Uterus (tissue), 4 donors: ENCODE measurements around the gene VPS18. TPM values are rescaled to one million over a fixed set of nuclear protein-coding genes. Genes with fewer than 3 reads are reported as not detected.

Experiments
- DNase-seq, 2 donors: peaks; one replicate each; pipeline ENCODE4 v3.0.0-alpha.2; 2019 to 2020
- H3K27ac ChIP-seq, 2 donors: fragments of 200-600 bp; sonication (generic); 1 replicate in 1 of 2; 2 replicates in 1 of 2; pipeline ENCODE4 v1.5.1; 2016 to 2018
- H3K27me3 ChIP-seq, 2 donors: fragments of 200-600 bp; sonication (generic); one replicate each; pipeline ENCODE4 v1.5.1; 2018 to 2019; ENCODE audit warnings: control low read depth in 1 of 2
- H3K36me3 ChIP-seq, 2 donors: fragments of 200-600 bp; sonication (generic); one replicate each; pipeline ENCODE4 v1.5.1; 2019; ENCODE audit warnings: control low read depth in 1 of 2
- H3K4me1 ChIP-seq, 2 donors: fragments of 200-600 bp; sonication (generic); one replicate each; pipeline ENCODE4 v1.5.1; 2018 to 2019; ENCODE audit warnings: control low read depth in 1 of 2
- H3K4me3 ChIP-seq, 2 donors: fragments of 200-600 bp; sonication (generic); 1 replicate in 1 of 2; 2 replicates in 1 of 2; pipeline ENCODE4 v1.5.1; 2018 to 2019; ENCODE audit warnings: mild to moderate bottlenecking in 1 of 2
- H3K9me3 ChIP-seq, 2 donors: fragments of 200-600 bp; sonication (generic); one replicate each; pipeline ENCODE4 v1.5.1; 2019; ENCODE audit warnings: control low read depth in 1 of 2
- POLR2A ChIP-seq, 2 donors: fragments of 450-650 bp; IDR thresholded peaks; one replicate each; pipeline ENCODE4 v1.6.1; 2016; ENCODE audit warnings: antibody characterized with exemption in 2 of 2, mild to moderate bottlenecking in 1 of 2, moderate library complexity in 1 of 2
- intact Hi-C: fragments of 100-400 bp; cut with DNase I; formaldehyde crosslinking; loops from one replicate; pipeline ENCODE4 v1.15.1; 2023; ENCODE audit warnings: low total_unique reads
- total RNA-seq, 4 donors: library from RNA; depleted of rRNA in 3 of 4; stranded (reverse); fragments of >200 nt in 3 of 4; gene quantifications; one replicate each; pipeline versions ENCODE4 v1.1.0 to v1.2.4, GENCODE V29; 2014 to 2023
- TF ChIP-seq, protein P1 (sequence below), 4 experiments: fragments of 200-600 bp in 2 of 4; fragments of 450-650 bp in 2 of 4; sonication (generic) in 2 of 4; IDR thresholded peaks; one replicate each; pipeline ENCODE4 v1.5.1; 2016 to 2019; ENCODE audit warnings: antibody characterized with exemption in 4 of 4, mild to moderate bottlenecking in 2 of 4, moderate library complexity in 1 of 4
- donor health status: DM: yes; HTN: yes; CAD: no.

Gene VPS18
- total RNA-seq, 4 donors from 2014 or later, result 3.8 to 33.3 (median 17.3) TPM

DNA sequence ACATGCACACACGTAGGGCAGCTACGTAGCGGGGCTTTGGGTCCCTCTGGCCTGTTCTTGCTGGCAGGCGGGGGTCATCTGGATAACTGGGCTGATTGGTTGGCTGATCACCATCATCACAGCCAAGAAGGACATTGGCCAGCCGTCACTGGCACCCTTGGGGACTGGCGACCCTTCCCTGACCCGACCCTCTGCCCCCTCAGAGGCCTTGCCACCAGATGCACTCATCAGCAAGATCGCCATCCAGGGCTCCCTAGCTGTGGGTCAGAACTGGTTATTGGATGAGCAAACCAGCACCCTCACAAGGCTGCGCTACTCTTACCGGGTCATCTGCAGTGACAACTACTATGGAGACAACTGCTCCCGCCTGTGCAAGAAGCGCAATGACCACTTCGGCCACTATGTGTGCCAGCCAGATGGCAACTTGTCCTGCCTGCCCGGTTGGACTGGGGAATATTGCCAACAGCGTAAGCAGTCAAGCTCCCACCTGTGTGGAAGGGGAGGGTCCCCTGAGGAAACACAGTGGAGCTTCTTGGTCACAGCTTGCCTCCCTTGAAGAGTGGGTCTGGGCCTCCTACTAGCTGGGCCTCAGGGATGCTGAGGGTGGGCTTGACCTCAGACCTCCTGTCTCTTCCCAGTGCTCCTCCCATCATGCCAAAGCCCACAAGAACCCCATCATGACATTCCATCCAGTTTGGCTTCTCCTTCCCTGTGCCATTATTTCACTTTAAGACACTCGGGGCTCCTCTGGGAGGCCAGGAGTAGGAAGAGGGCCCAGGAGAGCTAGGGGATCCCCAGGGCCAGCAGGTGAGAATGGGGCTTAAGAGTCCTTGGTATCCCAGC, 37.3 kb downstream of the VPS18 start:
- intact Hi-C loops, result no loop called here
- peak overlapping the region in 1 of 2 donors; percentile 56 for H3K27ac ChIP-seq
- H3K9me3 ChIP-seq, result no peaks in the 10 kb centered on the region
- DNase-seq, result no peak
- peaks cover 0 to 35% of the 10 kb centered on the region in 2 donors for H3K4me1 ChIP-seq
- H3K27me3 ChIP-seq, result peaks cover 21 to 37% of the 10 kb centered on the region in 2 donors
- no peaks in the 10 kb centered on the region for H3K36me3 ChIP-seq
- TF ChIP-seq POLR2A (IDR thresholded peaks at IDR 0.05), result no peak
- H3K4me3 ChIP-seq, result peak overlapping the region; percentile 29 to 41

DNA sequence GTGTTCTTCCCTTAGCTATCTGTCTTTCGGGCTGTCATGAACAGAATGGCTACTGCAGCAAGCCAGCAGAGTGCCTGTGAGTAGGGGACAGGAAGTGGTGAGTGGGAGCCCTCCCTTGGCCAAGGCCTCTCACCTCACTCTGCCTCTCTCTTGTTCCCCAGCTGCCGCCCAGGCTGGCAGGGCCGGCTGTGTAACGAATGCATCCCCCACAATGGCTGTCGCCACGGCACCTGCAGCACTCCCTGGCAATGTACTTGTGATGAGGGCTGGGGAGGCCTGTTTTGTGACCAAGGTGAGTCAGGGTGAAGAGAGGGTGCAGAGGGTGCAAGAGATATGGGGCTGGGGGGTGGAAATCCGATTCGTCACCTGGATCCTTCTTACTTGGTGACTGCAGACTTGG, 37.9 kb downstream of the VPS18 start:
- TF ChIP-seq POLR2A (IDR thresholded peaks at IDR 0.05), result no peak
- TF ChIP-seq, protein P1, sequence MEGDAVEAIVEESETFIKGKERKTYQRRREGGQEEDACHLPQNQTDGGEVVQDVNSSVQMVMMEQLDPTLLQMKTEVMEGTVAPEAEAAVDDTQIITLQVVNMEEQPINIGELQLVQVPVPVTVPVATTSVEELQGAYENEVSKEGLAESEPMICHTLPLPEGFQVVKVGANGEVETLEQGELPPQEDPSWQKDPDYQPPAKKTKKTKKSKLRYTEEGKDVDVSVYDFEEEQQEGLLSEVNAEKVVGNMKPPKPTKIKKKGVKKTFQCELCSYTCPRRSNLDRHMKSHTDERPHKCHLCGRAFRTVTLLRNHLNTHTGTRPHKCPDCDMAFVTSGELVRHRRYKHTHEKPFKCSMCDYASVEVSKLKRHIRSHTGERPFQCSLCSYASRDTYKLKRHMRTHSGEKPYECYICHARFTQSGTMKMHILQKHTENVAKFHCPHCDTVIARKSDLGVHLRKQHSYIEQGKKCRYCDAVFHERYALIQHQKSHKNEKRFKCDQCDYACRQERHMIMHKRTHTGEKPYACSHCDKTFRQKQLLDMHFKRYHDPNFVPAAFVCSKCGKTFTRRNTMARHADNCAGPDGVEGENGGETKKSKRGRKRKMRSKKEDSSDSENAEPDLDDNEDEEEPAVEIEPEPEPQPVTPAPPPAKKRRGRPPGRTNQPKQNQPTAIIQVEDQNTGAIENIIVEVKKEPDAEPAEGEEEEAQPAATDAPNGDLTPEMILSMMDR (IDR thresholded peaks at IDR 0.05), result no peak
- Histone ChIP-seq H3K36me3 (no peaks in the 10 kb centered on the region), H3K4me1 (peaks cover 0 to 35% of the 10 kb centered on the region in 2 donors), H3K4me3 (peak overlapping the region in 1 of 2 donors; percentile 41), H3K9me3 (no peaks in the 10 kb centered on the region), H3K27me3 (peaks cover 21 to 37% of the 10 kb centered on the region in 2 donors), H3K27ac (peak overlapping the region in 1 of 2 donors; percentile 56)
- no peak for DNase-seq
- intact Hi-C loops, result no loop called here

DNA sequence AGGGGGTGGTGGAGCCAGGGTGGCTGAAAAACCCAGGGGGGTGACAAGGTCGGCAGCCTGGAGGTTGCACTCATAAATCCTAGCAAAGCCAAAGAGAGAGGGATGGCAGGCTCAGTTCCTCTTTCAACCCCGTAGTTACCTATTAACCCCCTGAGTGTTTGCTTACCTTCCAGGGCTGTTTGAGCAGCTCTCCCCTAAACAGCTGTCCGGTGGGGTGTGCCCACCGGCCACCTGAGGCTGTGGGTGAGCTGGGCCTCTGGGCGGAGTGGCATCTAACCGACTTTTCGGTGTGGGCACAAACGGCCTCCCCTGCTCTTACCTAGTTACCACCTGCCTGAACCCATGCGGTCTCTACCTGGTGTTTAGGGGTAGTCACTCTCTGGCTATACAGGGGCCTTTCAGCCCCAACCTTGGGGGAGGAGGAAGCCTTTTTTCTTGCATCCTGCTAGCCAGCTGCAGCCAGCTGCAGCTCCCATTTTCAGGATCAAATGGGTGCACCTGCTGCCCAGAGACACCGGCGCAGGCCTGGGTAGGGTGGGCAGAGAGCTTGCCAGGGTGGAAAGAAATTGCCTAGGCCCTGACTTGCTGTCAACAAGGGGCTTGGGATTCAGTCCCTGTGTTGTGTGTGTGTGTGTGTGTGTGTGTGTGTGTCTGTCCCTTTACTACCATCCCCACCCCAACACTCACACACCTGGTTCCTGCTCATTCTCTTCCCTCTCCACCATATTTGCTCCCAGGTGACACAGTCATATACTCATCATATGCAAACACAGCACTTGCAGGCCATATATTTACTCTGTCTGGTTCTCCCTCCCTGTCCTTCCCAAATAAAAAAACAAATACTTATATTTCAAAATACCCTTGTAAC, 38.6 kb downstream of the VPS18 start:
- H3K27me3 ChIP-seq, result peaks cover 21 to 35% of the 10 kb centered on the region in 2 donors
- H3K27ac ChIP-seq, result peak overlapping the region in 1 of 2 donors; percentile 56

DNA sequence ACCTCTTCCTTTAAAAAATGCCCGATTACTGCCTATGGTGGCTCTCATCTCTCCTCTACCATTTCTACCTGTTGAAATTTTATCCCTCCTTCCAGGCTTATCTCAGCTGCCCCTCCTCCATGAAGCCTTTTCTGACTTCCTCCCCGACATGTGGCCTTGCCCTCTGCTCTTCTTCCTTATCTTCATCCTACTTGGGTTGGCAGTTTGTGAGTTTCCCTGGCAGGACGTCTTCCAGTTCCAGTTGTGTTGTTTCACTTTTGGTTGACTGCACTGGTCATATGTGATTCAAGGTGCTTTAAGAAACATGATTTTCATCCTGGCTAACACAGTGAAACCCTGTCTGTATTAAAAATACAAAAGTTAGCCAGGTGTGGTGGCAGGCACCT, 39.3 kb downstream of the VPS18 start:
- Histone ChIP-seq H3K36me3 (no peaks in the 10 kb centered on the region), H3K9me3 (no peaks in the 10 kb centered on the region), H3K27ac (no peak overlapping the region), H3K4me3 (no peak overlapping the region), H3K4me1 (peaks cover 0 to 28% of the 10 kb centered on the region in 2 donors), H3K27me3 (peaks cover 21 to 30% of the 10 kb centered on the region in 2 donors)
- TF ChIP-seq, protein P1 (IDR thresholded peaks at IDR 0.05), result no peak
- TF ChIP-seq POLR2A (IDR thresholded peaks at IDR 0.05), result no peak
- intact Hi-C loops, result no loop called here
- no peak for DNase-seq

More for the DNA sequence above, 38.6 kb downstream of the VPS18 start:
- Histone ChIP-seq H3K36me3 (no peaks in the 10 kb centered on the region), H3K9me3 (no peaks in the 10 kb centered on the region), H3K4me1 (peaks cover 0 to 34% of the 10 kb centered on the region in 2 donors), H3K4me3 (no peak overlapping the region)
- intact Hi-C loops, result no loop called here
- no peak for TF ChIP-seq POLR2A (IDR thresholded peaks at IDR 0.05)
- TF ChIP-seq, protein P1 (IDR thresholded peaks at IDR 0.05), result no peak
- DNase-seq, result no peak

DNA sequence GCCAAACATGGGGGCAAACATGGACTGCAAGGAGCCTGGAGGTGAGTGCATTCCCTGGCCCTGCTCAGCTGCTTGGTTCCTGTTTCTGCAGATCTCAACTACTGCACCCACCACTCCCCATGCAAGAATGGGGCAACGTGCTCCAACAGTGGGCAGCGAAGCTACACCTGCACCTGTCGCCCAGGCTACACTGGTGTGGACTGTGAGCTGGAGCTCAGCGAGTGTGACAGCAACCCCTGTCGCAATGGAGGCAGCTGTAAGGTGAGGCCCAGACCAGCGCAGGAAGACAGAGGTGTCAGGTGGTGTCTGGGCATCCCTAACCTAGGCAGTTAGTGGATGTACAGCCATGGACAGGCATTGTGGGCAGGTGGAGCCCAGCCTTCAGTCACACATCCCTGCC, 40.2 kb downstream of the VPS18 start:
- Histone ChIP-seq H3K27ac (no peak overlapping the region), H3K9me3 (no peaks in the 10 kb centered on the region), H3K4me3 (no peak overlapping the region), H3K36me3 (no peaks in the 10 kb centered on the region), H3K4me1 (peaks cover 0 to 18% of the 10 kb centered on the region in 2 donors), H3K27me3 (peaks cover 21 to 27% of the 10 kb centered on the region in 2 donors)
- DNase-seq, result no peak
- intact Hi-C loops, result no loop called here
- no peak for TF ChIP-seq POLR2A (IDR thresholded peaks at IDR 0.05)
- TF ChIP-seq, protein P1 (IDR thresholded peaks at IDR 0.05), result no peak
